ENCODE results near the gene IDH3B. TPM values are rescaled to one million over a fixed set of nuclear protein-coding genes. Genes with fewer than 3 reads are reported as not detected.
"Not testable (repeated sequence)": the region's sequence is repeated elsewhere in the genome, so short reads cannot be mapped to it uniquely, and the experiment has no call there.

Gene IDH3B
- total RNA-seq, 4 donors from 2014 or later, result 115 to 122 (median 118) TPM

- H3K9me3 ChIP-seq, result no peaks in the 10 kb centered on the region
- peaks cover 8 to 31% (median 29%) of the 10 kb centered on the region in 4 donors for H3K4me1 ChIP-seq
- WGBS, result 73% methylated on average over 6 of the region's 6 CpGs
- peaks cover 0 to 12% (median 0%) of the 10 kb centered on the region in 4 donors for H3K27me3 ChIP-seq
- intact Hi-C loops (cut with DNase I), result loop anchor here (5.0 to 10.0 kb wide), 2 partner anchors 62 to 154 kb away; partner anchors contain the start of genes PCED1A and VPS16
- H3K27ac ChIP-seq (replicated peaks in 1 of 4), result peak overlapping the region in 1 of 4 donors; percentile 95
- TF ChIP-seq POLR2A (IDR thresholded peaks at IDR 0.05; ENCODE audit: low read depth) (no peak), POLR2AphosphoS5 (IDR thresholded peaks at IDR 0.05) (no peak), EP300 (IDR thresholded peaks at IDR 0.05) (no peak), CTCF (IDR thresholded peaks at IDR 0.05) (no peak)
- DNase-seq (ENCODE audit: extremely low spot score), result no peak
- H3K4me3 ChIP-seq, result no peak overlapping the region
- H3K36me3 ChIP-seq, result peaks cover 0 to 4% (median 0%) of the 10 kb centered on the region in 4 donors
Observed at GRCh38 chr20:2690718-2691117, 26.7 kb upstream of the IDH3B start.

- Histone ChIP-seq H3K4me3 (no peak overlapping the region), H3K36me3 (peaks cover 0 to 4% (median 0%) of the 10 kb centered on the region in 4 donors), H3K27ac (replicated peaks in 1 of 4) (no peak overlapping the region), H3K4me1 (peaks cover 8 to 31% (median 29%) of the 10 kb centered on the region in 4 donors), H3K27me3 (peaks cover 0 to 15% (median 0%) of the 10 kb centered on the region in 4 donors), H3K9me3 (no peaks in the 10 kb centered on the region)
- 94% methylated on average over 2 of the region's 3 CpGs for WGBS
- TF ChIP-seq POLR2A (IDR thresholded peaks at IDR 0.05; ENCODE audit: low read depth) (no peak), CTCF (IDR thresholded peaks at IDR 0.05) (no peak), POLR2AphosphoS5 (IDR thresholded peaks at IDR 0.05) (no peak), EP300 (IDR thresholded peaks at IDR 0.05) (no peak)
- no peak for DNase-seq (ENCODE audit: extremely low spot score)
- intact Hi-C loops (cut with DNase I), result loop anchor here (5.0 to 10.0 kb wide), 2 partner anchors 62 to 155 kb away; partner anchors contain the start of genes PCED1A and VPS16
Observed at GRCh38 chr20:2690213-2690612, 26.2 kb upstream of the IDH3B start.

GRCh38 chr20:2688041-2688591, 24.1 kb upstream of the IDH3B start:
- 30% methylated on average over 18 of the region's 18 CpGs for WGBS
- Histone ChIP-seq H3K4me3 (no peak overlapping the region), H3K4me1 (peaks cover 0 to 15% (median 15%) of the 10 kb centered on the region in 4 donors), H3K27ac (replicated peaks in 1 of 4) (no peak overlapping the region), H3K36me3 (peaks cover 0 to 4% (median 0%) of the 10 kb centered on the region in 4 donors), H3K9me3 (no peaks in the 10 kb centered on the region), H3K27me3 (peaks cover 0 to 8% (median 0%) of the 10 kb centered on the region in 4 donors)
- intact Hi-C loops (cut with DNase I), result no loop called here
- no peak for DNase-seq (ENCODE audit: extremely low spot score)
- TF ChIP-seq EP300 (IDR thresholded peaks at IDR 0.05) (no peak), POLR2AphosphoS5 (IDR thresholded peaks at IDR 0.05) (peak in 1 of 2 donors; percentile 10), CTCF (IDR thresholded peaks at IDR 0.05) (peak; percentile 31 to 56 (median 39)), POLR2A (IDR thresholded peaks at IDR 0.05; ENCODE audit: low read depth) (no peak)

- intact Hi-C loops (cut with DNase I), result no loop called here
- Histone ChIP-seq H3K27ac (replicated peaks in 1 of 4) (no peak overlapping the region), H3K9me3 (no peaks in the 10 kb centered on the region), H3K27me3 (peaks cover 0 to 8% (median 0%) of the 10 kb centered on the region in 4 donors), H3K36me3 (peaks cover 0 to 4% (median 0%) of the 10 kb centered on the region in 4 donors), H3K4me1 (peaks cover 0 to 15% (median 15%) of the 10 kb centered on the region in 4 donors), H3K4me3 (no peak overlapping the region)
- TF ChIP-seq POLR2AphosphoS5 (IDR thresholded peaks at IDR 0.05) (no peak), EP300 (IDR thresholded peaks at IDR 0.05) (no peak), CTCF (IDR thresholded peaks at IDR 0.05) (no peak), POLR2A (IDR thresholded peaks at IDR 0.05; ENCODE audit: low read depth) (no peak)
- WGBS, result 61% methylated on average over 6 of the region's 6 CpGs
- DNase-seq (ENCODE audit: extremely low spot score), result no peak
Observed at GRCh38 chr20:2687514-2687913, 23.5 kb upstream of the IDH3B start.

GRCh38 chr20:2684817-2685216, 20.8 kb upstream of the IDH3B start:
- H3K27me3 ChIP-seq; H3K27ac ChIP-seq (replicated peaks in 1 of 4); H3K36me3 ChIP-seq; DNase-seq (ENCODE audit: extremely low spot score); H3K9me3 ChIP-seq; H3K4me1 ChIP-seq; intact Hi-C loops (cut with DNase I); H3K4me3 ChIP-seq: not testable (repeated sequence)
- WGBS, result 83% methylated on average over 4 of the region's 4 CpGs

GRCh38 chr20:2682040-2682439, 18.0 kb upstream of the IDH3B start:
- H3K27me3 ChIP-seq; H3K36me3 ChIP-seq; H3K4me3 ChIP-seq; DNase-seq (ENCODE audit: extremely low spot score); H3K27ac ChIP-seq (replicated peaks in 1 of 4); H3K9me3 ChIP-seq; H3K4me1 ChIP-seq; intact Hi-C loops (cut with DNase I): not testable (repeated sequence)
- 90% methylated on average over 3 of the region's 3 CpGs for WGBS

All from esophagus muscularis mucosa (tissue), 4 donors.